Transverse colon (tissue), 3 donors: Measurements from ENCODE around the gene BCL2L12.

Experiments used
- CTCF ChIP-seq, 5 experiments: fragments of 200-600 bp in 3 of 5; fragments of 450-650 bp in 2 of 5; sonication (generic) in 3 of 5; IDR thresholded peaks; 1 replicate in 2 of 5; 2 replicates in 3 of 5; pipeline ENCODE4 v1.5.1; 2016 to 2017; ENCODE audit warnings: antibody characterized with exemption in 5 of 5, inconsistent platforms in 3 of 5, mild to moderate bottlenecking in 2 of 5, moderate library complexity in 1 of 5
- POLR2A ChIP-seq: fragments of 450-650 bp; IDR thresholded peaks from one replicate; pipeline ENCODE4 v1.6.1; 2016; ENCODE audit warnings: antibody characterized with exemption, mild to moderate bottlenecking, moderate library complexity

GRCh38 chr19:49657493-49658138 is 8.1 kb upstream of the BCL2L12 start:
- no peak for TF ChIP-seq CTCF (IDR thresholded peaks at IDR 0.05)
- TF ChIP-seq POLR2A, result no peak
